Calu3 (cell line): ENCODE data around the gene FAS. TPM values are rescaled to one million over a fixed set of nuclear protein-coding genes. Genes with fewer than 3 reads are reported as not detected.

Experiments used
- BruUV-seq: library from RNA; stranded (reverse); fragments of 400-500 nt; replicated peaks from 2 replicates; lab custom pipeline; 2021; lab: Mats Ljungman, UMichigan
- CTCF ChIA-PET: fragments of 300-600 bp; sonication (Branson Sonifier 250); formaldehyde crosslinking; loops from one replicate; lab custom pipeline; 2022; ENCODE audit warnings: antibody characterized with exemption; lab: Charles Lee
- DNase-seq: peaks from one replicate; pipeline ENCODE4 v3.0.0; 2022
- H3K27ac Mint-ChIP-seq: one replicate; pipeline ENCODE4 v1.8.0; 2022; ENCODE audit warnings: mixed read lengths; ENCODE audit not compliant: unreplicated experiment
- H3K27me3 Mint-ChIP-seq: one replicate; pipeline ENCODE4 v1.8.0; 2022; ENCODE audit warnings: mixed read lengths; ENCODE audit not compliant: unreplicated experiment
- H3K36me3 Mint-ChIP-seq: one replicate; pipeline ENCODE4 v1.8.0; 2022; ENCODE audit warnings: mild to moderate bottlenecking, moderate library complexity, mixed read lengths; ENCODE audit not compliant: insufficient read depth, unreplicated experiment
- H3K4me1 Mint-ChIP-seq: one replicate; pipeline ENCODE4 v1.8.0; 2022; ENCODE audit warnings: mild to moderate bottlenecking, low read depth, mixed read lengths; ENCODE audit not compliant: unreplicated experiment
- H3K4me3 Mint-ChIP-seq: one replicate; pipeline ENCODE4 v1.8.0; 2022; ENCODE audit warnings: mild to moderate bottlenecking, low read depth, moderate library complexity, mixed read lengths; ENCODE audit not compliant: unreplicated experiment
- H3K9me3 Mint-ChIP-seq: one replicate; pipeline ENCODE4 v1.8.0; 2022; ENCODE audit warnings: low read depth, mixed read lengths; ENCODE audit not compliant: unreplicated experiment
- intact Hi-C: fragments of 100-400 bp; cut with micrococcal nuclease; formaldehyde crosslinking; loops from one replicate; pipeline ENCODE4 v1.10.0; 2022; ENCODE audit not compliant: unreplicated experiment
- total RNA-seq: library from RNA; stranded (reverse); gene quantifications from 2 replicates; pipeline ENCODE4 v1.2.3, GENCODE V29; 2022
- TF ChIP-seq, protein P1 (sequence below): fragments of 200-600 bp; IDR thresholded peaks from one replicate; pipeline ENCODE4 v1.8.0; 2022; ENCODE audit warnings: antibody characterized with exemption; ENCODE audit not compliant: unreplicated experiment

The FAS gene
- total RNA-seq, 1 experiment from 2014 or later: 3.1 TPM

DNA sequence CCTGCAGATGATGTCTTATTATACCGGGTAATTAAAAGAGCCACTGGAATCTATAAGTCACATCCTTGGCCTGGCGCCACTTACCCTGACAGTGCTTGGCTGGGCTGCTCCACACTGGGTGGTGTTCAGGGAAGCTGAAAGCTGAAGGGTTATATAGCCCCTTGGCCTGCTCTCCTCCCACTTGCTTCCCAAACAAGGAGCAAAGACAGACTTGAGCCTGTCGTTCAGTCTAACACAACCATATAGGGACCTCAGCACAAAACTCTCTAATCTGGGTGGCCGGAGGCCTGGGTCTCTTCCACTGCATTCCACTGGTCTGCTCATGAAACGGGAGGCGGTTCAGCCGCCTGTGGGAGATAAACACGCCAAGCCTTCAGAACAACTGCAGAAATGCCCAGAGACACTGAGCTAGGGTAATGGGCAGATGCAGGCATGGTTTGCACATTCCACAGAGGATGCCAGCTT lies 37.9 kb upstream of the FAS start, which contains the start of gene ACTA2:
Gene ACTA2 (minus strand): TSS at position 127 of the 465 bp plus-strand sequence. CDS start 3,843 bp downstream, outside the sequence.
- no peaks in the 10 kb centered on the region for H3K36me3 Mint-ChIP-seq
- intact Hi-C loops: no loop called here
- no peak within 1 kb of the TSS for H3K27ac Mint-ChIP-seq
- TF ChIP-seq, protein P1, sequence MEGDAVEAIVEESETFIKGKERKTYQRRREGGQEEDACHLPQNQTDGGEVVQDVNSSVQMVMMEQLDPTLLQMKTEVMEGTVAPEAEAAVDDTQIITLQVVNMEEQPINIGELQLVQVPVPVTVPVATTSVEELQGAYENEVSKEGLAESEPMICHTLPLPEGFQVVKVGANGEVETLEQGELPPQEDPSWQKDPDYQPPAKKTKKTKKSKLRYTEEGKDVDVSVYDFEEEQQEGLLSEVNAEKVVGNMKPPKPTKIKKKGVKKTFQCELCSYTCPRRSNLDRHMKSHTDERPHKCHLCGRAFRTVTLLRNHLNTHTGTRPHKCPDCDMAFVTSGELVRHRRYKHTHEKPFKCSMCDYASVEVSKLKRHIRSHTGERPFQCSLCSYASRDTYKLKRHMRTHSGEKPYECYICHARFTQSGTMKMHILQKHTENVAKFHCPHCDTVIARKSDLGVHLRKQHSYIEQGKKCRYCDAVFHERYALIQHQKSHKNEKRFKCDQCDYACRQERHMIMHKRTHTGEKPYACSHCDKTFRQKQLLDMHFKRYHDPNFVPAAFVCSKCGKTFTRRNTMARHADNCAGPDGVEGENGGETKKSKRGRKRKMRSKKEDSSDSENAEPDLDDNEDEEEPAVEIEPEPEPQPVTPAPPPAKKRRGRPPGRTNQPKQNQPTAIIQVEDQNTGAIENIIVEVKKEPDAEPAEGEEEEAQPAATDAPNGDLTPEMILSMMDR: no peak
- DNase-seq: no peak
- H3K4me1 Mint-ChIP-seq: no peaks in the 10 kb centered on the region
- H3K9me3 Mint-ChIP-seq: no peaks in the 10 kb centered on the region
- BruUV-seq: no TSS peak
- H3K4me3 Mint-ChIP-seq: no peak within 1 kb of the TSS
- H3K27me3 Mint-ChIP-seq: no peaks in the 10 kb centered on the region
- CTCF ChIA-PET: no interaction called here

DNA sequence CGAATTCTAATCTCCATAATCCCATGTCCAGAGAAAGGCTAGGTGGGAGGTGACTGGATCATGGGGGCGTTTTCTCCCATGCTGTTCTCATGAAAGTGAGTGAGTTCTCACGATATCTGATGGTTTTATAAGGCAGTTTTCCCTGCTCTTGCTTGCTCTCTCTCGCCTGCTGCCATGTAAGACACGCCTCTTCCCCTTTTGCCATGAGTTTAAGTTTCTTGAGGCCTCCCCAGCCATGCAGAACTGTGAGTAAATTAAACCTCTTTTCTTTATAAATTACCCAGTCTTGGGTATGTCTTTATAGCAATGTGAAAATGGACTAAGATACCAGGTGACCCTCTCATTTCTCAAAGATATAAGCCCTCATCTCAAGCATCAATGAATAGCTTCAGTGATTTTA lies 36.9 kb upstream of the FAS start:
- no peak overlapping the region for H3K4me3 Mint-ChIP-seq
- TF ChIP-seq, protein P1: no peak
- CTCF ChIA-PET: no interaction called here

DNA sequence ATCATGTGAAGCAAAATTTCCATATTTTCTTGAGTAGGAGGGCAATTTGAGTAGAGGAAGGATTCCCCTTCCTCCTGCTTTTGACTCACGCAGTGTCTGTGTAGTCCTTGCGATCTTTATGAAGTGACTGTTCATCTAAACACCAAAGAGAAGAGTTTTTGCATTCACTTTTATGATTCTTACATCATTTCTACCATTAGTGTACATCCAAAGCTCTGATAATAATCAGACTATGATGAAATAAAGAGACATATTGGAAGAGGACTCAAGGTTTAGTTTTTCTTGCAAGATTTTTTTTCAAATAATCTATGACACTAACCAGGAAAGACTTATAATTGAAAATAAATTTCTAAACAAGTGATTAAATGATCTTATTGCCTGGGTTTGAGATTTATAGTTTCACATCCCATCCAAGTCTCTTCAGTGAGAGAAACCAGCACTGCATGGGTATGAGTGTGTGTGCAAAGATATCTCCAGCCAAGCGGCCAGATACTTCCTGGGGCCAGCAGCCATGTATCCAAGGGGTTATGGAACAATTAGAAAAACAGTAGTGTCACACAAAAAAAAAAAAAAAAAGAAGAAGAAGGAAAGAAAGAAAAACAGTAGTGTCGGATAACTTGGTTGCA lies 36.0 kb upstream of the FAS start:
- no peak for DNase-seq
- Mint-ChIP-seq H3K36me3 (no peaks in the 10 kb centered on the region), H3K27me3 (no peaks in the 10 kb centered on the region), H3K4me3 (no peak overlapping the region), H3K9me3 (no peaks in the 10 kb centered on the region), H3K27ac (no peak overlapping the region), H3K4me1 (no peaks in the 10 kb centered on the region)
- CTCF ChIA-PET: interaction anchor here (0.6 kb wide), 1 partner anchor 184 kb away, joined by 3 read pairs; no protein-coding TSS in a partner anchor
- intact Hi-C loops: no loop called here
- no TSS peak for BruUV-seq
- TF ChIP-seq, protein P1: no peak

More for the DNA sequence above, 36.9 kb upstream of the FAS start:
- no peak for DNase-seq
- BruUV-seq: no TSS peak
- Mint-ChIP-seq H3K36me3 (no peaks in the 10 kb centered on the region), H3K9me3 (no peaks in the 10 kb centered on the region), H3K27ac (no peak overlapping the region), H3K27me3 (no peaks in the 10 kb centered on the region), H3K4me1 (no peaks in the 10 kb centered on the region)
- intact Hi-C loops: no loop called here

DNA sequence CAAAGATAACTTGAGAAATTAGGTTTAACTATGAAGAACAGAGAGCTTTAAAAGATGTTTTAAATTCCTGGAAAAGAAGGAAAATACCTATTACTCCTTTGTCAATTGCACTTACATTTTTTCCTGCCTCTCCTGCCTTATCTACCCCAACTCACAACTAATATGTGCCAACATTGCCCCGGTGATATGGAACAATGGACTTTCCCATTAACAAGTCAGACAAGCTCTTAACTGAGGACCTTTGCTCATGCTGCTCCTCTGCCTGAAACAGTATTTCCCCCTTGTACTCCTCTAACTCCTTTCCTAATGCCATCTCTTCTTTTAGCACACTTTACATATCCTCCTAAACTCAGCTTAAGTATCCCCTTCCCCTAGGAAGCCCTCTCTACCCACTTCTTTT lies 33.2 kb upstream of the FAS start:
- no peak overlapping the region for H3K4me3 Mint-ChIP-seq
- no TSS peak for BruUV-seq
- H3K36me3 Mint-ChIP-seq: no peaks in the 10 kb centered on the region
- H3K27me3 Mint-ChIP-seq: no peaks in the 10 kb centered on the region
- TF ChIP-seq, protein P1: no peak
- DNase-seq: no peak
- intact Hi-C loops: no loop called here
- no peaks in the 10 kb centered on the region for H3K4me1 Mint-ChIP-seq
- CTCF ChIA-PET: no interaction called here
- H3K27ac Mint-ChIP-seq: no peak overlapping the region
- H3K9me3 Mint-ChIP-seq: no peaks in the 10 kb centered on the region
